GM19372 (cell line): Measurements from ENCODE around the gene PLK5.
"Not testable (repeated sequence)": the region's sequence is repeated elsewhere in the genome, so short reads cannot be mapped to it uniquely, and the experiment has no call there.

Experiments
- ATAC-seq: cut with Tn5 transposase; IDR thresholded peaks from one replicate; pipeline ENCODE4 v1.9.1; 2021; ENCODE audit warnings: mild to moderate bottlenecking, low read depth, moderate library complexity; ENCODE audit not compliant: unreplicated experiment

Gene PLK5

GRCh38 chr19:1491114-1491848 is 32.6 kb upstream of the PLK5 start, which contains the start of gene REEP6:
Gene REEP6, plus strand, starts transcription at chr19:1491181. Its CDS starts 89 bp downstream, at chr19:1491270.
- no peak for ATAC-seq

GRCh38 chr19:1491849-1492170 is 32.1 kb upstream of the PLK5 start:
- ATAC-seq: no peak

GRCh38 chr19:1492474-1493006 is 31.3 kb upstream of the PLK5 start:
- no peak for ATAC-seq

- no peak for ATAC-seq
Observed at GRCh38 chr19:1494115-1494815, 29.6 kb upstream of the PLK5 start.

DNA sequence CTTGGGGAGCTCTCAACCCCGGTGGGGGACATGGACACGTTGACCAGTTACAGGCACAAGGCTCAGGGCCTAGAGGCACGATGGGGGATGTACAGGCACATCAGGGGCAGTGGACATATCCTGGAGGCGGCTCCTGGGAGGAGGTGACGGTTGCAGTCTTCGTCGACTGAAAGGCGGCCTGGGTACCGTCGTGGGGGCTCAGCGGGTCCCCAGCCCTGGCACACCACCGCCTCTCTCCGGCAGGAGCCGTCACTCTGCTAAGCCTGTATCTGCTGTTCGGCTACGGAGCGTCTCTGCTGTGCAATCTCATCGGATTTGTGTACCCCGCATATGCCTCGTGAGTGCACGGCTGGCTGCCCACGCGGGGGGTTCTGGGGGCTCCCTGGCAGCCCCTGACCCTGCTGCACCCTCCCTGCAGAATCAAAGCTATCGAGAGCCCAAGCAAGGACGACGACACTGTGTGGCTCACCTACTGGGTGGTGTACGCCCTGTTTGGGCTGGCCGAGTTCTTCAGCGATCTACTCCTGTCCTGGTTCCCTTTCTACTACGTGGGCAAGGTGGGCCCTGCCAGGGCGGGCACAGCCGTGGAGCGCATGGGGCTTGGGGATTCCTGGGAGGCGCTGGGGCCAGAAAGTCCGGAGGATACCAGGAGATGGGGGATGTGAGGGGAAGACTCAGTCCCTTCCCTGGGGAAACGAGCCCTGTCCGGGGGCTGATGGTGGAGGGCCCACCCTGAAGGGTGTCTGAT is 28.7 kb upstream of the PLK5 start:
- no peak for ATAC-seq

- ATAC-seq: no peak
Observed at GRCh38 chr19:1495799-1496713, 27.8 kb upstream of the PLK5 start.

- no peak for ATAC-seq
Observed at GRCh38 chr19:1496714-1497577, 26.9 kb upstream of the PLK5 start.

DNA sequence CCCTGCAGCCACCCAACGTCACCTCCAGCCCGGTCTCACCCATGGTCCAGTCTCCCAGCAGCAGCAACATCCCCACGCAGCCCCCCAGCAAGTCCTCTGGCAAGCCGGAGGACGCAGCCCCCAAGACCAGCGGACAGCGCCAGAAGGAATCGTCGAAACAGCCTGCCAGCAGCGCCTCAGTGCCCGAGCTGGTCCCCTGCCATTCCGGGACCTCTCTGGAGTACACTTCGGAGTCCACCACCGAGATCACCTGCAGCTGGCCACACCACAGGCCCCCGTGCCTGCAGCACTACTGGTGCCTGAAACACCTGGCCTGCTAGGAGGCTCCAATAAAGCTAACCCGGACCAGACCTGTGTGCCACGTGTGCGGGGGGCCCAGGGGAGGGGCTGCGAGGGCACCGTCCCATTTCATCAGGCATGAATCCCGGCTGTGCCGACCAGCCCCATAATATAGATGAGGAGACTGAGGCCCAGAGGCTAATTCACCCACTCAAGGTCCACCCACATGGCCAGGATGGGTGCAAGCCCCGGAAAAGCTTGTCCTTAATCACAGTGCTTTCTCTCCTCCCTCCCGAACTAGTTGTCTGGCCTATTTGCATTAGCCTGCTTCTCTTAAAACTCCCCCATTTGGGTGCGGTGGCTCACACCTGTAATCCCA is 26.2 kb upstream of the PLK5 start:
- ATAC-seq: no peak

GRCh38 chr19:1499231-1499630 is 24.6 kb upstream of the PLK5 start:
- ATAC-seq: not testable (repeated sequence)

- ATAC-seq: no peak
Observed at GRCh38 chr19:1501200-1501595, 22.7 kb upstream of the PLK5 start.

GRCh38 chr19:1502433-1503088 is 21.3 kb upstream of the PLK5 start:
- no peak for ATAC-seq

DNA sequence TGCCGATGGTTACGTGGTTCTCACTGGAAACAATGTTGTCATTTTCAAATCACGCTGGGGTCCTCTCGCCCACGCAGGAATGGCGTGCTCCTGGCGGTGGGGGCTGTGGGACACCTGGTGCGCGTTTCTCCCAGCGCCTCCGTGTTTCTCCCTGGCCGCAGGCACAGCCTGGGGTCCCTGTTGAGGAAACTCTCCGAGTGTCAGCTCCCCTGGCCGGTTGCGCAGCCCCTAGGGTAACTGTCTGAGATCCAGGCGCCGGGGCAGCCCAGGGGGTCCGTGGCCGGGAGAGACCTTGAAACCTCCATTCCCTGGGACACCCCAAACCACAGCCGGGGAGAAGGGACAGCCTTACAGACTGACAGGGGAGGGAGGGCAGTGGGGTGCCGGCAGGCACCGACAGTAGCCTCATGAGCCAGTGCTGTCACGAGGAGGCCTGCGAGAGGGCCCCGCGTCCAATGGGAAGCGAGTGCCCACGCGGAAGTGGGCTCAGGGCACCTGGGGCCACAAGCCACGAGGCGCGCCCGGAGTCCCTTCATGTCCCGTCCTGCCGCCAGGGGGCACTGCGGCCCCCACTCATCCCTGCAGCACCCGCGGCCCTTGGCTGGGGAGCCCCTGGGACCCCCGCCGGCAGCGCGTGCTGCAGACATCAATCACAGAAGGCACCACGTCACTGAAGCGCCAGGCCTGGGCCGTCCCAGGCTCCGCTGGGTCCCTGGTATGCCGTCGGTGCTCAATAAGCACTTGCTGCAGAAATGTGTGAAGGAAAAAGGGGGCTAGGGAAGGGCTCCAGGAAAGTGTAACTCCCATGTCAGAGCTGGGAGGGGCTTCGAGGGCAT is 20.6 kb upstream of the PLK5 start:
- ATAC-seq: no peak

DNA sequence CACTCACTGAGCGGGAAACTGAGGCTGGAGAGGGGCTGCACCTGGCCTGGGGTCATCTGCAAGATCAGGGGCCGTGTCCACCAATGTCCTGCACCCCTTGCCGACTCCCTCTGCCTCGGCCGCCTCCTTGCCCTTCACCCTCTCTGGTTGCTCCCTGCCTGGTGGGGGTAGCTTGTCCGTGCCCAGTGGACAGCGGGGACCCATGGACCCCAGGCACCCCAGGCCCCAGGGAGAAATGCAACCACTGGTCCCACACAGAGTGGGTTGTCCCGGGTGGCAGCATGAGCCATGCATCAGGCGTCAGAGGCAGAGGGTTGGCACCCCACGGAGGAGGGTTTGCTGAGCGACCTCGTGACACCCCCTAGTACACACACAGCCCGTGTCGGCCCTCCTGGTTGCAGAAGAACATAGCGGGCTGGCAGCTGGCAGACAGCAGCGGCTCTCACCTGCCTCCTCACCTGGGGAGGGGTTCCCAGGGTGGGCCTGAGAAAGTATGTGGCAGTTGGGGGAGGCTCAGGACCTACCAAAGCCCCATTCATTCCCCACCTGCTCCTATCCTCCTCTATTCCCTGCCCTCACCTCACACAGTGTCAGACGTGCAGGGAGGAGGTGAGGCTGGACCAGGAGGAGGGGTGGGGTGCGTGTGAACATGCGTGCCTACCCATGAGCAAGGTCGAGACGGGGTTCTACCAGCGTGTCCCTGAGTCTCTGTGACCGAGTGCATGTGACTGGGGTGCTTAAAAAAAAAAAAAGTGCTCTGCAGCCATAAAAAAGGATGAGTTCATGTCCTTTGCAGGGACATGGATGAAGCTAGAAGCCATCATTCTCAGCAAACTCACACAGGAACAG is 19.7 kb upstream of the PLK5 start:
- no peak for ATAC-seq

GRCh38 chr19:1505012-1505411 is 18.9 kb upstream of the PLK5 start:
- no peak for ATAC-seq

GRCh38 chr19:1505991-1506881 is 17.6 kb upstream of the PLK5 start:
- no peak for ATAC-seq
